WTC11 (cell line): Measurements from ENCODE around the gene GMIP. TPM values are rescaled to one million over a fixed set of nuclear protein-coding genes. Genes with fewer than 3 reads are reported as not detected.

Experiments
- ATAC-seq: fragments of 200-7000 bp; cut with Tn5 transposase; 2 replicates; pipeline ENCODE4 v1.10.0; 2021; ENCODE audit warnings: mild to moderate bottlenecking, moderate library complexity
- CTCF ChIA-PET: fragments of 300-600 bp; sonication (Branson Sonifier 250); formaldehyde crosslinking; loops from one replicate; lab custom pipeline; 2021; ENCODE audit warnings: antibody characterized with exemption; lab: Charles Lee
- POLR2A ChIA-PET: fragments of 350-600 bp; sonication (Branson Sonifier 250); formaldehyde crosslinking; loops from one replicate; lab custom pipeline; 2021; ENCODE audit warnings: antibody characterized with exemption; lab: Charles Lee
- DNase-seq: peaks from one replicate; pipeline ENCODE4 v3.0.0; 2021; ENCODE audit warnings: low spot score
- H3K27ac Mint-ChIP-seq: 2 replicates; pipeline ENCODE4 v1.8.0; 2021; ENCODE audit warnings: mixed read lengths
- H3K27me3 Mint-ChIP-seq: 2 replicates; pipeline ENCODE4 v1.8.0; 2021; ENCODE audit warnings: low read depth, mild to moderate bottlenecking, moderate library complexity, mixed read lengths
- H3K36me3 Mint-ChIP-seq: 2 replicates; pipeline ENCODE4 v1.8.0; 2021; ENCODE audit warnings: mixed read lengths
- H3K4me1 Mint-ChIP-seq: 2 replicates; pipeline ENCODE4 v1.8.0; 2022; ENCODE audit warnings: mixed read lengths
- H3K4me3 Mint-ChIP-seq: 2 replicates; pipeline ENCODE4 v1.8.0; 2021; ENCODE audit warnings: mild to moderate bottlenecking, moderate library complexity, mixed read lengths
- H3K9me3 Mint-ChIP-seq: 2 replicates; pipeline ENCODE4 v1.8.0; 2021; ENCODE audit warnings: mixed read lengths
- ATF1 ChIP-seq: sonication (generic); formaldehyde crosslinking; IDR thresholded peaks from 2 replicates; pipeline ENCODE4 v1.8.1; 2023; ENCODE audit warnings: mild to moderate bottlenecking, moderate library complexity, missing genetic modification reagents
- CBFB ChIP-seq: sonication (generic); formaldehyde crosslinking; IDR thresholded peaks from 2 replicates; pipeline ENCODE4 v1.8.1; 2022; ENCODE audit warnings: mild to moderate bottlenecking, low read depth, missing genetic modification reagents
- ELF4 ChIP-seq: sonication (generic); formaldehyde crosslinking; IDR thresholded peaks from 2 replicates; pipeline ENCODE4 v1.8.1; 2022; ENCODE audit warnings: low read depth, mild to moderate bottlenecking, moderate library complexity, missing genetic modification reagents
- ESRRA ChIP-seq: sonication (generic); formaldehyde crosslinking; IDR thresholded peaks from 2 replicates; pipeline ENCODE4 v1.8.1; 2022; ENCODE audit warnings: mild to moderate bottlenecking, missing genetic modification reagents, borderline replicate concordance
- ETV6 ChIP-seq: sonication (generic); formaldehyde crosslinking; IDR thresholded peaks from 2 replicates; pipeline ENCODE4 v1.8.1; 2022; ENCODE audit warnings: mild to moderate bottlenecking, missing genetic modification reagents
- GABPB1 ChIP-seq: sonication (generic); formaldehyde crosslinking; IDR thresholded peaks from 2 replicates; pipeline ENCODE4 v1.8.1; 2023; ENCODE audit warnings: mild to moderate bottlenecking, missing genetic modification reagents
- GRHL2 ChIP-seq: fragments of 250-450 bp; sonication (Bioruptor Pico); IDR thresholded peaks from 2 replicates; pipeline ENCODE4 v1.8.0; 2022; ENCODE audit warnings: mild to moderate bottlenecking, moderate library complexity; ENCODE audit not compliant: insufficient replicate concordance, severe bottlenecking
- JUN ChIP-seq: sonication (generic); formaldehyde crosslinking; IDR thresholded peaks from 2 replicates; pipeline ENCODE4 v1.8.0; 2023; ENCODE audit warnings: mild to moderate bottlenecking, missing genetic modification reagents
- KAT7 ChIP-seq: sonication (generic); formaldehyde crosslinking; IDR thresholded peaks from 2 replicates; pipeline ENCODE4 v1.8.1; 2023; ENCODE audit warnings: missing genetic modification reagents, mild to moderate bottlenecking, borderline replicate concordance
- MXD4 ChIP-seq: fragments of 250-450 bp; sonication (Bioruptor Pico); IDR thresholded peaks from 2 replicates; pipeline ENCODE4 v1.8.0; 2021; ENCODE audit warnings: mild to moderate bottlenecking, moderate library complexity, borderline replicate concordance
- SMAD3 ChIP-seq: sonication (generic); formaldehyde crosslinking; IDR thresholded peaks from 2 replicates; pipeline ENCODE4 v1.8.0; 2022; ENCODE audit warnings: missing genetic modification reagents, mild to moderate bottlenecking, borderline replicate concordance
- TCF7 ChIP-seq: sonication (generic); formaldehyde crosslinking; IDR thresholded peaks from 2 replicates; pipeline ENCODE4 v1.8.0; 2022; ENCODE audit warnings: mild to moderate bottlenecking, low read depth, missing genetic modification reagents, moderate library complexity
- TP53 ChIP-seq: sonication (generic); formaldehyde crosslinking; IDR thresholded peaks from 2 replicates; pipeline ENCODE4 v1.8.1; 2023; ENCODE audit warnings: mild to moderate bottlenecking, missing genetic modification reagents
- ZBTB21 ChIP-seq: sonication (generic); formaldehyde crosslinking; IDR thresholded peaks from 2 replicates; pipeline ENCODE4 v1.8.1; 2023; ENCODE audit warnings: mild to moderate bottlenecking, missing genetic modification reagents, borderline replicate concordance
- ZNF416 ChIP-seq: fragments of 250-450 bp; sonication (Bioruptor Pico); IDR thresholded peaks from 2 replicates; pipeline ENCODE4 v1.9.0; 2021; ENCODE audit warnings: mild to moderate bottlenecking, inconsistent platforms
- total RNA-seq: library from RNA; stranded (reverse); gene quantifications from 3 replicates; pipeline ENCODE4 v1.2.3, GENCODE V29; 2021
- TF ChIP-seq, protein P1 (sequence below): sonication (generic); formaldehyde crosslinking; IDR thresholded peaks from 2 replicates; pipeline ENCODE4 v1.8.1; 2022; ENCODE audit warnings: mild to moderate bottlenecking, moderate library complexity, missing genetic modification reagents
- TF ChIP-seq, protein P2 (sequence below): sonication (generic); formaldehyde crosslinking; IDR thresholded peaks from 2 replicates; pipeline ENCODE4 v1.8.0; 2023; ENCODE audit warnings: missing genetic modification reagents, mild to moderate bottlenecking, borderline replicate concordance
- TF ChIP-seq, protein P3 (sequence below): sonication (generic); formaldehyde crosslinking; IDR thresholded peaks from 2 replicates; pipeline ENCODE4 v1.8.1; 2023; ENCODE audit warnings: mild to moderate bottlenecking, moderate library complexity, missing genetic modification reagents
- TF ChIP-seq, protein P4 (sequence below): fragments of 250-450 bp; sonication (Bioruptor Pico); IDR thresholded peaks from 2 replicates; pipeline ENCODE4 v1.8.0; 2021; ENCODE audit warnings: mild to moderate bottlenecking
- TF ChIP-seq, protein P5 (sequence below): sonication (generic); formaldehyde crosslinking; IDR thresholded peaks from 2 replicates; pipeline ENCODE4 v1.8.1; 2023; ENCODE audit warnings: mild to moderate bottlenecking, missing genetic modification reagents, moderate library complexity
- TF ChIP-seq, protein P6 (sequence below): sonication (generic); formaldehyde crosslinking; IDR thresholded peaks from 2 replicates; pipeline ENCODE4 v1.8.0; 2022; ENCODE audit warnings: mild to moderate bottlenecking, missing genetic modification reagents
- TF ChIP-seq, protein P7 (sequence below): sonication (generic); formaldehyde crosslinking; conservative IDR thresholded peaks from 2 replicates; pipeline ENCODE4 v1.8.1; 2022; ENCODE audit warnings: mild to moderate bottlenecking, missing genetic modification reagents
- TF ChIP-seq, protein P8 (sequence below): fragments of 250-450 bp; sonication (Bioruptor Pico); IDR thresholded peaks from 2 replicates; pipeline ENCODE4 v1.9.0; 2021; ENCODE audit warnings: moderate library complexity, mild to moderate bottlenecking, inconsistent platforms, borderline replicate concordance

Gene GMIP
- total RNA-seq, 1 experiment from 2014 or later = 23.0 TPM

DNA sequence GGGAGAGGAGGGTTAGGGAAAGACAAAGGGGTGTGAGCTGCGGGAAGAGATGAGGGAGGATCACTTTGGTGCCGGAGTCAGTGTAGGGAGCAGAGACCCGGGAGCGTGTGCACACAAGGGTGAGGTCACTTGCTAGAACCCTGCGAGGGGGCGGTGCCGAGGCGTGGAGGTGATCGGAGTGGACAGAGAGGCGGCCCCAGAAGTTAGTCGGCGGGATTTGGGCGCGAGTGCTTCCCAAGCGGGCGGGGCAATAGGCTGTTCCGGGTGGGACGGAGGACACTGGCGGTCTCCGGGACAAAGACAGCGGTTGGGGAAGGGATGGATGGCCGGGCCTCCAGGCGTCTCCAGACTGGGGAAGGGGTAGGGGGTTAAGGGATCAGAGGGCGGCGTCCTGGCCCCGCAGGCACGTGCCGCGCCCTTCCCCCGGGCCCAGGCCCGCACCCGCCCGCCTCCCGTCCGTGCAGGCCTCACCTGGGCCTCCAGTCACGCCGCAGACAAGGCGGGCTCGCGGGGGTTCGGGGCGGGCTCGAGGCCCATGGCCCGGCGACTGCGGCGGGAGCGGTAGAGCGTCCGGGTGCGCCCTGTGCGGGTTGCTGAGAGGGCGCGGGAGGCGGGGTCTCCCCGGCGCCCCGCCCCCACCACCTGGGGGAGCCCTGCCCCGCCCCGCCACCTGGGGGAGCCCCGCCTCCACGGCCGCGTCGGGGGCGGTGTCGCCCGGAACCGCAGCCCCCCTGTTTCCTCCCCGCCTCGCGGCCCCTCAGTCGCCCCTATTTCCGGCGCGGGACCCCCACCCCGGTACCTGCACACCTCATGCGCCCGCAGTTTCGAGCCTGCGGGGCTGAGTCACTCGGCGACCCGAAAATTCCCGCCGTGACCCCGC, 15.6 kb downstream of the GMIP start, which contains the start of gene LPAR2:
LPAR2 (minus strand) TSS at position 600 of the 880 bp plus-strand sequence. CDS start 945 bp downstream, outside the sequence.
- peak within 1 kb of the TSS; percentile 90 for H3K4me3 Mint-ChIP-seq
- POLR2A ChIA-PET = interaction anchor here (0.8 to 1.9 kb wide), 9 partner anchors 9 to 238 kb away, joined by 3 to 8 read pairs (median 4); partner anchors contain the start of genes ATP13A1, PBX4 and ZNF253
- TF ChIP-seq TP53 (CRISPR knock-in tag) (no peak; the same call in 1 of the 2 replicates), GABPB1 (CRISPR knock-in tag) (no peak), CBFB (CRISPR knock-in tag) (no peak), ZNF416 (CRISPR knock-in tag) (no peak), SMAD3 (CRISPR knock-in tag) (no peak), MXD4 (CRISPR knock-in tag) (no peak), ZBTB21 (no peak), ESRRA (0 out of 2 replicates have a peak, but pooled peaks have one; percentile 10), GRHL2 (CRISPR knock-in tag) (no peak), JUN (no peak), ELF4 (CRISPR knock-in tag) (no peak), KAT7 (CRISPR knock-in tag) (0 out of 2 replicates have a peak, but pooled peaks have one; percentile 11), TCF7 (CRISPR knock-in tag) (no peak), ETV6 (CRISPR knock-in tag) (no peak), ATF1 (CRISPR knock-in tag) (no peak)
- TF ChIP-seq, protein P1, sequence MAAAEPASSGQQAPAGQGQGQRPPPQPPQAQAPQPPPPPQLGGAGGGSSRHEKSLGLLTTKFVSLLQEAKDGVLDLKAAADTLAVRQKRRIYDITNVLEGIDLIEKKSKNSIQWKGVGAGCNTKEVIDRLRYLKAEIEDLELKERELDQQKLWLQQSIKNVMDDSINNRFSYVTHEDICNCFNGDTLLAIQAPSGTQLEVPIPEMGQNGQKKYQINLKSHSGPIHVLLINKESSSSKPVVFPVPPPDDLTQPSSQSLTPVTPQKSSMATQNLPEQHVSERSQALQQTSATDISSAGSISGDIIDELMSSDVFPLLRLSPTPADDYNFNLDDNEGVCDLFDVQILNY (CRISPR knock-in tag) = peak; percentile 64; the same call in 1 of the 2 replicates
- TF ChIP-seq, protein P2, sequence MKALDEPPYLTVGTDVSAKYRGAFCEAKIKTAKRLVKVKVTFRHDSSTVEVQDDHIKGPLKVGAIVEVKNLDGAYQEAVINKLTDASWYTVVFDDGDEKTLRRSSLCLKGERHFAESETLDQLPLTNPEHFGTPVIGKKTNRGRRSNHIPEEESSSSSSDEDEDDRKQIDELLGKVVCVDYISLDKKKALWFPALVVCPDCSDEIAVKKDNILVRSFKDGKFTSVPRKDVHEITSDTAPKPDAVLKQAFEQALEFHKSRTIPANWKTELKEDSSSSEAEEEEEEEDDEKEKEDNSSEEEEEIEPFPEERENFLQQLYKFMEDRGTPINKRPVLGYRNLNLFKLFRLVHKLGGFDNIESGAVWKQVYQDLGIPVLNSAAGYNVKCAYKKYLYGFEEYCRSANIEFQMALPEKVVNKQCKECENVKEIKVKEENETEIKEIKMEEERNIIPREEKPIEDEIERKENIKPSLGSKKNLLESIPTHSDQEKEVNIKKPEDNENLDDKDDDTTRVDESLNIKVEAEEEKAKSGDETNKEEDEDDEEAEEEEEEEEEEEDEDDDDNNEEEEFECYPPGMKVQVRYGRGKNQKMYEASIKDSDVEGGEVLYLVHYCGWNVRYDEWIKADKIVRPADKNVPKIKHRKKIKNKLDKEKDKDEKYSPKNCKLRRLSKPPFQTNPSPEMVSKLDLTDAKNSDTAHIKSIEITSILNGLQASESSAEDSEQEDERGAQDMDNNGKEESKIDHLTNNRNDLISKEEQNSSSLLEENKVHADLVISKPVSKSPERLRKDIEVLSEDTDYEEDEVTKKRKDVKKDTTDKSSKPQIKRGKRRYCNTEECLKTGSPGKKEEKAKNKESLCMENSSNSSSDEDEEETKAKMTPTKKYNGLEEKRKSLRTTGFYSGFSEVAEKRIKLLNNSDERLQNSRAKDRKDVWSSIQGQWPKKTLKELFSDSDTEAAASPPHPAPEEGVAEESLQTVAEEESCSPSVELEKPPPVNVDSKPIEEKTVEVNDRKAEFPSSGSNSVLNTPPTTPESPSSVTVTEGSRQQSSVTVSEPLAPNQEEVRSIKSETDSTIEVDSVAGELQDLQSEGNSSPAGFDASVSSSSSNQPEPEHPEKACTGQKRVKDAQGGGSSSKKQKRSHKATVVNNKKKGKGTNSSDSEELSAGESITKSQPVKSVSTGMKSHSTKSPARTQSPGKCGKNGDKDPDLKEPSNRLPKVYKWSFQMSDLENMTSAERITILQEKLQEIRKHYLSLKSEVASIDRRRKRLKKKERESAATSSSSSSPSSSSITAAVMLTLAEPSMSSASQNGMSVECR (CRISPR knock-in tag) = peak; percentile 22; the same call in 1 of the 2 replicates
- TF ChIP-seq, protein P3, sequence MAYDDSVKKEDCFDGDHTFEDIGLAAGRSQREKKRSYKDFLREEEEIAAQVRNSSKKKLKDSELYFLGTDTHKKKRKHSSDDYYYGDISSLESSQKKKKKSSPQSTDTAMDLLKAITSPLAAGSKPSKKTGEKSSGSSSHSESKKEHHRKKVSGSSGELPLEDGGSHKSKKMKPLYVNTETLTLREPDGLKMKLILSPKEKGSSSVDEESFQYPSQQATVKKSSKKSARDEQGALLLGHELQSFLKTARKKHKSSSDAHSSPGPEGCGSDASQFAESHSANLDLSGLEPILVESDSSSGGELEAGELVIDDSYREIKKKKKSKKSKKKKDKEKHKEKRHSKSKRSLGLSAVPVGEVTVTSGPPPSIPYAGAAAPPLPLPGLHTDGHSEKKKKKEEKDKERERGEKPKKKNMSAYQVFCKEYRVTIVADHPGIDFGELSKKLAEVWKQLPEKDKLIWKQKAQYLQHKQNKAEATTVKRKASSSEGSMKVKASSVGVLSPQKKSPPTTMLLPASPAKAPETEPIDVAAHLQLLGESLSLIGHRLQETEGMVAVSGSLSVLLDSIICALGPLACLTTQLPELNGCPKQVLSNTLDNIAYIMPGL = no peak; the same call in 1 of the 2 replicates
- TF ChIP-seq, protein P4, sequence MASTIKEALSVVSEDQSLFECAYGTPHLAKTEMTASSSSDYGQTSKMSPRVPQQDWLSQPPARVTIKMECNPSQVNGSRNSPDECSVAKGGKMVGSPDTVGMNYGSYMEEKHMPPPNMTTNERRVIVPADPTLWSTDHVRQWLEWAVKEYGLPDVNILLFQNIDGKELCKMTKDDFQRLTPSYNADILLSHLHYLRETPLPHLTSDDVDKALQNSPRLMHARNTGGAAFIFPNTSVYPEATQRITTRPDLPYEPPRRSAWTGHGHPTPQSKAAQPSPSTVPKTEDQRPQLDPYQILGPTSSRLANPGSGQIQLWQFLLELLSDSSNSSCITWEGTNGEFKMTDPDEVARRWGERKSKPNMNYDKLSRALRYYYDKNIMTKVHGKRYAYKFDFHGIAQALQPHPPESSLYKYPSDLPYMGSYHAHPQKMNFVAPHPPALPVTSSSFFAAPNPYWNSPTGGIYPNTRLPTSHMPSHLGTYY (CRISPR knock-in tag) = no peak
- TF ChIP-seq, protein P5, sequence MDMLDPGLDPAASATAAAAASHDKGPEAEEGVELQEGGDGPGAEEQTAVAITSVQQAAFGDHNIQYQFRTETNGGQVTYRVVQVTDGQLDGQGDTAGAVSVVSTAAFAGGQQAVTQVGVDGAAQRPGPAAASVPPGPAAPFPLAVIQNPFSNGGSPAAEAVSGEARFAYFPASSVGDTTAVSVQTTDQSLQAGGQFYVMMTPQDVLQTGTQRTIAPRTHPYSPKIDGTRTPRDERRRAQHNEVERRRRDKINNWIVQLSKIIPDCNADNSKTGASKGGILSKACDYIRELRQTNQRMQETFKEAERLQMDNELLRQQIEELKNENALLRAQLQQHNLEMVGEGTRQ = peak; percentile 57
- TF ChIP-seq, protein P6, sequence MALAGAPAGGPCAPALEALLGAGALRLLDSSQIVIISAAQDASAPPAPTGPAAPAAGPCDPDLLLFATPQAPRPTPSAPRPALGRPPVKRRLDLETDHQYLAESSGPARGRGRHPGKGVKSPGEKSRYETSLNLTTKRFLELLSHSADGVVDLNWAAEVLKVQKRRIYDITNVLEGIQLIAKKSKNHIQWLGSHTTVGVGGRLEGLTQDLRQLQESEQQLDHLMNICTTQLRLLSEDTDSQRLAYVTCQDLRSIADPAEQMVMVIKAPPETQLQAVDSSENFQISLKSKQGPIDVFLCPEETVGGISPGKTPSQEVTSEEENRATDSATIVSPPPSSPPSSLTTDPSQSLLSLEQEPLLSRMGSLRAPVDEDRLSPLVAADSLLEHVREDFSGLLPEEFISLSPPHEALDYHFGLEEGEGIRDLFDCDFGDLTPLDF (CRISPR knock-in tag) = peak; percentile 26; the same call in 1 of the 2 replicates
- TF ChIP-seq, protein P7, sequence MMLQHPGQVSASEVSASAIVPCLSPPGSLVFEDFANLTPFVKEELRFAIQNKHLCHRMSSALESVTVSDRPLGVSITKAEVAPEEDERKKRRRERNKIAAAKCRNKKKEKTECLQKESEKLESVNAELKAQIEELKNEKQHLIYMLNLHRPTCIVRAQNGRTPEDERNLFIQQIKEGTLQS (CRISPR knock-in tag) = no peak
- TF ChIP-seq, protein P8, sequence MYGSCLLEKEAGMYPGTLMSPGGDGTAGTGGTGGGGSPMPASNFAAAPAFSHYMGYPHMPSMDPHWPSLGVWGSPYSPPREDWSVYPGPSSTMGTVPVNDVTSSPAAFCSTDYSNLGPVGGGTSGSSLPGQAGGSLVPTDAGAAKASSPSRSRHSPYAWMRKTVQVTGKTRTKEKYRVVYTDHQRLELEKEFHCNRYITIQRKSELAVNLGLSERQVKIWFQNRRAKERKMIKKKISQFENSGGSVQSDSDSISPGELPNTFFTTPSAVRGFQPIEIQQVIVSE (CRISPR knock-in tag) = no peak

More for the DNA sequence above, 15.6 kb downstream of the GMIP start, which contains the start of gene LPAR2:
- peak within 1 kb of the TSS; percentile 98 for H3K27ac Mint-ChIP-seq
- DNase-seq (peak; percentile 76), ATAC-seq (peak; percentile 77)
- H3K27me3 Mint-ChIP-seq = no peaks in the 10 kb centered on the region; the same call in 1 of the 2 replicates
- H3K9me3 Mint-ChIP-seq = no peaks in the 10 kb centered on the region
- CTCF ChIA-PET = interaction anchor here (0.8 to 2.2 kb wide), 14 partner anchors 7 to 115 kb away, joined by 3 to 23 read pairs (median 6); partner anchors contain the start of genes GMIP and PBX4
- H3K36me3 Mint-ChIP-seq = peaks cover 20% of the 10 kb centered on the region
- peaks cover 17% of the 10 kb centered on the region for H3K4me1 Mint-ChIP-seq
